HUES6 (cell line): Measurements from ENCODE around the gene PPP1R14B.

Experiments
- H3K27ac ChIP-seq: 2 replicates; pipeline ENCODE4 v1.7.0; 2013; ENCODE audit warnings: low read depth, mild to moderate bottlenecking, low read length, inconsistent platforms
- H3K27me3 ChIP-seq: 2 replicates; pipeline ENCODE4 v1.6.1; 2013; ENCODE audit warnings: low read length; ENCODE audit not compliant: control insufficient read depth, insufficient read depth
- H3K36me3 ChIP-seq: 2 replicates; pipeline ENCODE4 v1.6.1; 2013; ENCODE audit warnings: low read length; ENCODE audit not compliant: control insufficient read depth, insufficient read depth
- H3K4me1 ChIP-seq: 2 replicates; pipeline ENCODE4 v1.6.1; 2013; ENCODE audit warnings: low read length; ENCODE audit not compliant: control insufficient read depth, insufficient read depth
- H3K4me3 ChIP-seq: 2 replicates; pipeline ENCODE4 v1.5.1; 2013; ENCODE audit warnings: low read depth, low read length
- H3K9ac ChIP-seq: one replicate; pipeline ENCODE4 v1.6.1; 2013; ENCODE audit warnings: mild to moderate bottlenecking, low read length
- H3K9me3 ChIP-seq: 2 replicates; pipeline ENCODE4 v1.6.1; 2013; ENCODE audit warnings: low read depth, low read length; ENCODE audit not compliant: control insufficient read depth, insufficient read depth

Gene PPP1R14B

DNA sequence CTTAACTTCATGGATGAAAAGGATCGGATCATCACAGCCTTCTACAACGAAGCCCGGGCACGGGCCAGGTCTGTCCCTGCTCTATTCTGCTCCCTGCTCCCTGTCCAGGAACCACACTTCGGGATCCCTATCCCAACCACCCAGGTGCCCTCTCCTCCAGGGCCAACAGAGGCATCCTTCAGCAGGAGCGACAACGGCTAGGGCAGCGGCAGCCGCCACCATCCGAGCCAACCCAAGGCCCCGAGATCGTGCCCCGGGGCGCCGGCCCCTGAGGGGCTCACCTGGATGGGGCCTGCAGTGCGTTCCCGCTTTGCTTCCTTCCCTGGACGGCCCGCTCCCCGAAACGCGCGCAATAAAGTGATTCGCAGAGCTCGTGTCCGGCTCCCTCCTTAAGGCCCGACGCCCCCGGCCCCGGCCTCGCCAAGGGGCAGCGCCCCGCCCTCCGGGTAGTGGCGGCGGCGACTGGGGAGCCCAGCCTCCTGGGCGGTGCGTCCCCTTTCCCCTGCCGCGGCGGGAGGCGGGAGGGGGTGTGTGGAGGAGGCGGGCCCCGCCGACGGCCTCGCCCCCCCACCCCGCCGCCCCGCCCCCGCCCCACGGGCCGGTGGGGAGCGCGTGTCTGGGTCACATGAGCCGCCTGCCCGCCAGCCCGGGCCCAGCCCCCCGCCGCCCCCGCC lies 12.7 kb downstream of the PPP1R14B start, which contains the start of gene VEGFB:
Gene VEGFB (plus strand): TSS at position 672 of the 674 bp plus-strand sequence. CDS start 250 bp downstream, outside the sequence.
- Histone ChIP-seq H3K4me1 (peaks cover 11% of the 10 kb centered on the region), H3K27ac (no peak within 1 kb of the TSS), H3K9ac (peak within 1 kb of the TSS; percentile 63)

DNA sequence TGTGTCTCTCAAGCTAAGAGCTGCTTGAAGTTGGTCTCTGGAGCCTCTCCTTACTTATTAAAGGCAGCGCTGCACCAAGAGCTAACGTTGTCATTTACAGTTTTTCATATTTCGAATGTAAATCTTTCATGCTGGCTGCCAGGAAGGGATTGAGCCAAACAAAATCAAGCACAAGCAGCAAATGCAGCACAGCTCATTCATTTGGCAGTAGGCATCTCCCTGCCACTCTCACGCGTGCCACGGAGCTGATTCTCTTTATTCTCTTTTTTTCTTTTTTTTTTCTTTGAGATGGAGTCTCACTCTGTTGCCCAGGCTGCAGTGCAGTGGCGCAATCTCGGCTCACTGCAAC lies 13.8 kb downstream of the PPP1R14B start:
- no peak overlapping the region for H3K9ac ChIP-seq
- H3K27ac ChIP-seq = no peak overlapping the region
- H3K9me3 ChIP-seq = no peaks in the 10 kb centered on the region
- H3K4me1 ChIP-seq = peaks cover 11% of the 10 kb centered on the region
- peaks cover 7% of the 10 kb centered on the region; the same call in 1 of the 2 replicates for H3K36me3 ChIP-seq
- H3K4me3 ChIP-seq = no peak overlapping the region
- peaks cover 3% of the 10 kb centered on the region; the same call in 1 of the 2 replicates for H3K27me3 ChIP-seq

More for the DNA sequence above, 12.7 kb downstream of the PPP1R14B start, which contains the start of gene VEGFB:
- Histone ChIP-seq H3K9me3 (no peaks in the 10 kb centered on the region), H3K36me3 (peaks cover 18% of the 10 kb centered on the region), H3K27me3 (peaks cover 3% of the 10 kb centered on the region; the same call in 1 of the 2 replicates), H3K4me3 (peak within 1 kb of the TSS; percentile 82)

DNA sequence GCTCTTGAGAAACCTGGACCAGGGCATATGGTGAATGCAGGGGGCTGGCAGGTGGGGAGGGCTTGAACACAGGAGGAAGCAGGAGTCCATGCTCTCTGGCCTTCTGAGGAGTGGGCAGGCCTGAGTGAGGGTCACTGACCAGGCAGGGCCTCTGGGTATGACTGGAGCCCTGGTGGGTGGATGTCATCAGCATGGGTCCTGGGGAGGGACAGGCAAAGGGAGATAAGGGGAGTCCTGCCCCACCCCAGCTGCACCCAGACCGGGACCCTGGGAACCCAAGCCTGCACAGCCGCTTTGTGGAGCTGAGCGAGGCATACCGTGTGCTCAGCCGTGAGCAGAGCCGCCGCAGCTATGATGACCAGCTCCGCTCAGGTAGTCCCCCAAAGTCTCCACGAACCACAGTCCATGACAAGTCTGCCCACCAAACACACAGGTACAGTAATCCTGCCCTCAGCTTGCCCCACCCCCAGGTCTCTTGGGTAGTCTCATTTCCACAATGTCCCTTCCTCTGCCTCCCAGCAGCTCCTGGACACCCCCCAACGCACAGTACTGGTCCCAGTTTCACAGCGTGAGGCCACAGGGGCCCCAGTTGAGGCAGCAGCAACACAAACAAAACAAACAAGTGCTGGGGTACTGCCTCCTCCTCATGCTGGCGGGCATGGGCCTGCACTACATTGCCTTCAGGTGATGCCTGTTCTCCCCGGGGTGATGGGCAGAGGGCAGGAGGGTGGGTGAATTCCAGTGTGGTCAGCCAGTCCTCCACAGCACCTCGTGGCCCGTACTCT lies 14.4 kb downstream of the PPP1R14B start:
- Histone ChIP-seq H3K27me3 (peaks cover 3% of the 10 kb centered on the region; the same call in 1 of the 2 replicates), H3K9ac (no peak overlapping the region), H3K36me3 (peaks cover 1% of the 10 kb centered on the region; the same call in 1 of the 2 replicates), H3K4me3 (no peak overlapping the region), H3K27ac (no peak overlapping the region), H3K9me3 (no peaks in the 10 kb centered on the region), H3K4me1 (peaks cover 11% of the 10 kb centered on the region)

DNA sequence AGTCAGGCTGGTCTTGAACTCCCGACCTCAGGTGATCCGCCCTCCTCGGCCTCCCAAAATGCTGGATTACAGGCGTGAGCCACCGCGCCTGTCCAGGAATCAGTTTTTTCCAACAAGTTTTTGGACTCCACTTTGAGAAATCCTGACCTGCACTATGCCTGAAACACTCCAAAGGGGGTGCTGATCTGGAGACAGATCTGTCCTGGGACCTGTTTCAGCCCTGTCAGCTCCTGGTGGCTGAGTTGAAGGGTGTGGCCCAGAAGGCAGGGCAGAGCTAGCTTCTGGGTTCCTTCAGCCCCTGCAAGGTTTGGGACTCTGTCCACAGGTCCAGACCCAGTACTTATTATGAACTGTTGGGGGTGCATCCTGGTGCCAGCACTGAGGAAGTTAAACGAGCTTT lies 15.2 kb downstream of the PPP1R14B start:
- H3K27ac ChIP-seq = no peak overlapping the region
- H3K9me3 ChIP-seq = no peaks in the 10 kb centered on the region
- no peak overlapping the region for H3K4me3 ChIP-seq
- H3K9ac ChIP-seq = no peak overlapping the region
- peaks cover 18% of the 10 kb centered on the region for H3K4me1 ChIP-seq
- no peaks in the 10 kb centered on the region for H3K36me3 ChIP-seq
- peaks cover 3% of the 10 kb centered on the region; the same call in 1 of the 2 replicates for H3K27me3 ChIP-seq

DNA sequence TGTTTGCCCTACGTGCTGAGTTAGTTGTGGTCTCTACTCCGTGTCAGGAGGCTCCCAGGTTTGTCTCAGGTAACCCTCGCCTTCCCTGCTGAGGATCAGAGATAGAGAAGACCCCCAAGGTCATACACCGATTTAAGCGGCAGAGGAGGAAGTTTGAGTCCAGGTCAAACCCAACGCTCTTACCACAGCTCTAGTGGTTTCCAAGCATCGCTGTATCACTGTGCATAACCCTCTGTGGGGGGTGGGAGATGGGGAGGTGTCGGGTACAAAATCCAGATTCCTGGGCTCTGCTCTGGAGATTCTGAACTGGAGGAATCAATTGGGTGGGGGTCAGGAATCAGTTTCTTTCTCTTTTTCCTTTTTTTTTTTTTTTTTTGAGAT lies 15.8 kb downstream of the PPP1R14B start:
- peaks cover 3% of the 10 kb centered on the region; the same call in 1 of the 2 replicates for H3K27me3 ChIP-seq
- H3K9me3 ChIP-seq = no peaks in the 10 kb centered on the region
- no peaks in the 10 kb centered on the region for H3K36me3 ChIP-seq
- peak overlapping the region; percentile 74 for H3K9ac ChIP-seq
- no peak overlapping the region; the same call in 1 of the 2 replicates for H3K27ac ChIP-seq
- H3K4me3 ChIP-seq = peak overlapping the region; percentile 91
- peaks cover 21% of the 10 kb centered on the region for H3K4me1 ChIP-seq

DNA sequence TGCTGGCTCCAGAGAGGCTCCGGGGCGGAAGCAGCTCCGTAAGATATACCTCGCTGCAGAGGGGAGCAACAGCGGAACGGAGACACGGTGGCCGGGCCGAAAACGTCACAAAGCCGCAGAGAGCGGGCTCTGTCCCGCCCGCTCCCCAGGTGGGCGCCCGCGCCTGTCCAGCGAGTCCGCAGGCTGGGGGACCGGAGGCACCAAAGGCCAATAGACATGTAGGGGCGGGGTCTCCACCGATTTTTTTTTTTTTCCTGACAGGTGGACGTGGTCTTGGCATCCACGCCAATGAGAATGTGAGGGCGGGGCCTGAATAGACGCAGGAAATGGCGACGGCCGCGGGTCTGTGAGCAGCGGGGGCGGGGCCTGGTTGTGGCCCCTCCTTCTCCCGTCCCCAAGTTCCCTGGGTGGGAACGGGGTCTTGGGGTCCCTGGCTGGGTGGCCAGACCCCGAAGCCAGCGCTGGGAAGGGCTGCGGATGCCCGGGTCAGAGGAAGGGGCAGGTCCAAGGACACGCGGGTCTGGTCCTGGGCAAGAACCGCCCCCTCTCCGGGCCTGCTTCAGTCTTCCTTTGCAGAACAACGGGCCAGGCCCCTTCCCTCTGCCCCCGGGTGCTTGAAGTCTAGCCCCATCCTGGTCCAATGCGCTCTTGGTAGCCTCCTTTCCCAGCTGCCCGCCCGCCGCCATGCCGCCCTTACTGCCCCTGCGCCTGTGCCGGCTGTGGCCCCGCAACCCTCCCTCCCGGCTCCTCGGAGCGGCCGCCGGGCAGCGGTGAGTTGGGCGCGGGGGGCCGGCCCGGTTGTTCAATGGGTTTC lies 16.4 kb downstream of the PPP1R14B start, which contains the start of gene DNAJC4:
Gene DNAJC4 (plus strand): TSS at position 378 of the 814 bp plus-strand sequence. CDS start 307 bp downstream, at position 685.
- peak within 1 kb of the TSS; percentile 35; the same call in 1 of the 2 replicates for H3K27ac ChIP-seq
- H3K4me3 ChIP-seq = peak within 1 kb of the TSS; percentile 91
- no peaks in the 10 kb centered on the region for H3K9me3 ChIP-seq
- H3K4me1 ChIP-seq = peaks cover 21% of the 10 kb centered on the region
- H3K36me3 ChIP-seq = no peaks in the 10 kb centered on the region
- peak within 1 kb of the TSS; percentile 74 for H3K9ac ChIP-seq
- H3K27me3 ChIP-seq = peaks cover 3% of the 10 kb centered on the region; the same call in 1 of the 2 replicates

DNA sequence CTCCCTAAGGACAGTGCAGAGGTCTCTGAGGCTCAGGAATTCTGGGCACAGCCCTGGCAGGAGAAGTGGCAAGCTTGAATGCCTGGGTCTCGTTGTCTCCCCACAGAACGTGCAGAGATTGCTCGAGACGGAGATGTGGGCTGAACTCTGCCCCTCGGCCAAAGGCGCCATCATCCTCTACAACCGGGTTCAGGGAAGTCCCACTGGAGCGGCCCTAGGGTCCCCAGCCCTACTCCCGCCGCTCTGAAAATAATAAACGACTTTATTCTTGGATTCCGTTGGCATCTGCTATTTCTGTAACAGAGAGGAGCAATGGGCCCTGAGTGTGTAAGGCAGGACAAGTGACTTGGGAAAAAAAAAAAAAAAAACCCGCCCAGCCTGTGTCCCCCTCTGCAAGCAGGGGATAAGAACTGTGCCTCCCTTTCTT lies 17.0 kb downstream of the PPP1R14B start:
- Histone ChIP-seq H3K27me3 (peaks cover 3% of the 10 kb centered on the region; the same call in 1 of the 2 replicates), H3K36me3 (no peaks in the 10 kb centered on the region), H3K4me1 (peaks cover 24% of the 10 kb centered on the region), H3K9me3 (no peaks in the 10 kb centered on the region), H3K4me3 (peak overlapping the region; percentile 91), H3K9ac (peak overlapping the region; percentile 45), H3K27ac (no peak overlapping the region)

DNA sequence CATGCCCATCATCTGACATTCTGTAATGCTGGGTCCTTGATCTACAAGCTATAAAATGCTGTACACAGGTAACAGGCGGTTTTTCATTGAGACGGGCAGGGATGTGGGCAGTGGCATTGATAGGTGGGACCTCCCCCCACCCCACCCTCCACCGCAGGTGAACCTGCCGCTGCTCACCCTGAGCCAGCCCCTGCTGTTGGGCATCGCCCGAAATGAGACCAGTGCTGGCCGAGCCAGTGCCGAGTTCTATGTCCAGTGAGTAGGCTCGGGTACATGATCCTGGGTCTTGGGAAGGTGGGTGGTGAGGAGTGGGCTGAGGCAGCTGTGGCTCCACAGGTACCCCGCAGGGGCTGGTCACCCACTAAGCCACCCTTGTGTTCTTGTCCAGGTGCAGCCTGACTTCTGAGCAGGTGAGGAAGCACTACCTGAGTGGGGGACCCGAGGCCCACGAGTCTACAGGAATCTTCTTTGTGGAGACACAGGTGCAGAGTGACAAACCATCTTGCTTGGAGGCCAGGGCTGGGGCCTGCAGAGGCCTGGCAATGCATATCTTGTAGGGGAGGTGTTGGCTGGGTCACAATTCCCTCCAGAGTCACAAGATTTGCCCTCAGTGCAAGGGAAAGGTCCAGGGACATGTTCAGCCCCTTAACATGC lies 17.5 kb downstream of the PPP1R14B start:
- H3K27ac ChIP-seq = no peak overlapping the region
- H3K27me3 ChIP-seq = peaks cover 3% of the 10 kb centered on the region; the same call in 1 of the 2 replicates
- no peaks in the 10 kb centered on the region for H3K9me3 ChIP-seq
- peaks cover 24% of the 10 kb centered on the region for H3K4me1 ChIP-seq
- H3K4me3 ChIP-seq = peak overlapping the region; percentile 91
- peak overlapping the region; percentile 45 for H3K9ac ChIP-seq
- H3K36me3 ChIP-seq = peaks cover 4% of the 10 kb centered on the region

DNA sequence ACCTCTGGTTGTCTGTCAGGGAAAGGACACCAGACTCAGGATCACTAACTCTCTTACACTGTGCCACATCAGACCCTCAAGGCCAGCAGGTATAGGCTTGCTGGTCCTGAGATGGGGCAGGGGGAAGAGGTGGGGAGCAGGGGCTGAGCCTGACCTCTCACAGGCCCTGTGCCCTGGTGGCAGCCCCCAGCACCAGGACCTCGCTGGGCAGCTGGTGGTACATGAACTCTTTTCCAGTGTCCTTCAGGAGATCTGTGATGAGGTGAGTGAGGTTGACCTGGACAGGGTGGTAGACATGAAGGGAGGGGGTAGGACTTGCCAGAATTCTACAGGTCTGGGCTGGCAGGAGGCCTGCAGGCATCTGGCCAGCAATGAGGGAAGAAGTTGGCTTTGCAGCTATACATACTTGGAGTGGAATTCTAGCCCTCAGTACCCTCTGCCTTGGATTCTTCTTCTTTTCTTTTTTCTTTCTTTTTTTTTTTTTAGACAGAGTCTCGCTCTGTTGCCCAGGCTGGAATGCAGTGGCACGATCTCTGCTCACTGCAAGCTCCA lies 19.3 kb downstream of the PPP1R14B start:
- Histone ChIP-seq H3K9ac (no peak overlapping the region), H3K36me3 (peaks cover 19% of the 10 kb centered on the region), H3K27me3 (0 out of 2 replicates have a peak, but pooled peaks cover under 1% of the 10 kb centered on the region), H3K4me3 (peak overlapping the region; percentile 92; the same call in 1 of the 2 replicates), H3K4me1 (peaks cover 19% of the 10 kb centered on the region), H3K27ac (no peak overlapping the region), H3K9me3 (no peaks in the 10 kb centered on the region)
